GM19467 (cell line): ENCODE data around the gene AHNAK.
"Not testable (repeated sequence)": the region's sequence is repeated elsewhere in the genome, so short reads cannot be mapped to it uniquely, and the experiment has no call there.

Source experiments
- ATAC-seq: cut with Tn5 transposase; IDR thresholded peaks from one replicate; pipeline ENCODE4 v1.9.1; 2021; ENCODE audit warnings: mild to moderate bottlenecking, moderate library complexity; ENCODE audit not compliant: unreplicated experiment

Gene AHNAK

GRCh38 chr11:62552485-62553079 lies 6.0 kb upstream of the AHNAK start:
- ATAC-seq = no peak

- not testable (repeated sequence) for ATAC-seq
These were observed 3.9 kb upstream of the AHNAK start for GRCh38 chr11:62550478-62550877.

- no peak for ATAC-seq
These were observed 2.1 kb upstream of the AHNAK start for GRCh38 chr11:62548545-62549335.

DNA sequence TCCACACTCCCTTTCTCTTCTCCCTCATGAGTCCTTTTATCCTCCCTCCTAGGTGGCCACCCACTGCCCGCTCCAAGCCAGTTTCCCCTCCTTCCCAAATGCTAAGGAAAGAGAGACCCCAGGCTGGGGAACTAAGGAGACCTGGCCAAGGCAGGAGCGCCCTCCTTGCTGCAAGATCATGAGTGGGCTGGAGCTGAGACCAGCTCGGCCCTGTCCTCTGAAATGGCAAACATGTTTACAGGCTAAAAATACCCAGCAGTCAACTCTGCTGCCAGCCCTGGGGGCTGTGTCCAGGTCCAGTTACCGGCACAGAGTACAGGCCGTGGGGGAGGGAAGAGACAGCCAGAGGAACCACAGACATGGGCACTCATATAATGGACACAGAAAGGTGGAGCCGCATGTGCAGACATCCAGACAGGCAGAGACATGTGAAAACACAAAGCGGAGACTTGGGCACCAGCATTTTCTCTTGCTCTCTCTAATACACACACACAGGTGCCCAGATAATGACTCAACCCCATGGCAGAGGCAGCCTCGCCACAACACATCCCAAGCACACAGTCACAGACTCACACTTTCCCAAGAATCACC lies 1.2 kb upstream of the AHNAK start:
- no peak for ATAC-seq

DNA sequence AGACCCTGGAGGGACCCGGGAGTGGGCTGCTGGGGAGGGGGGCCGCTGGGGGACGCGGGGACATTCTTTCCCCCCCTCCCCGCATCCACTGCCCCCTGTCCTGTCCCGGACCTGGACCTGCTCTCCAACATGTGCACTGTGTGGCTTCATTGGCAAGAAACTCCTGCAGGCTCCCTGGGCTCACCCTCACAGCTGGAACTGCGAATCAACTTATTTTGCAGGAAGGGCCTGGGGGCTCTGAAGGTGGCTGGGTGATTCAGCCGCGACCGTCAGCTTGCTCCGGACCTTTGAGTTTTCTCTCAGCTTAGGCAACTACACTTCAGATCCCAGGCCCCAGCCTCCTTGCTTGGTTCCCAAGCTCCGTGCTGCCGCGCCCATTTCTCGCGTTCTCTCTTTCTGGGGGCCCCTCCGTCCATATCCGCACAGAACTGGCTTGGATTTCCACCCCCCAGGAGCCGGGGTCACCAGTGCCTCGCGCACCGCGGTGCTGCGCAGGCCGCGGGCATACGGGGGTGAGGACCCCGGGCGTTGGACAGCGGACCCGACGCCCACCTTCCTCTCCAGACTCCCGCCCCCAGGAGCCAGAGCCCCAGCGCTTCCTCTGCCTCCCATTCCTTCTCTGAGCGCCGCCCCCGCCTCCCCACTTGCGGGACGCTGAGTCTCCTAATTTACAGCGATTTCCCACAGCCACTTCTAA lies 471 bp upstream of the AHNAK start:
- ATAC-seq = no peak

- ATAC-seq = no peak
These were observed 966 bp downstream of the AHNAK start for GRCh38 chr11:62545437-62546243.

DNA sequence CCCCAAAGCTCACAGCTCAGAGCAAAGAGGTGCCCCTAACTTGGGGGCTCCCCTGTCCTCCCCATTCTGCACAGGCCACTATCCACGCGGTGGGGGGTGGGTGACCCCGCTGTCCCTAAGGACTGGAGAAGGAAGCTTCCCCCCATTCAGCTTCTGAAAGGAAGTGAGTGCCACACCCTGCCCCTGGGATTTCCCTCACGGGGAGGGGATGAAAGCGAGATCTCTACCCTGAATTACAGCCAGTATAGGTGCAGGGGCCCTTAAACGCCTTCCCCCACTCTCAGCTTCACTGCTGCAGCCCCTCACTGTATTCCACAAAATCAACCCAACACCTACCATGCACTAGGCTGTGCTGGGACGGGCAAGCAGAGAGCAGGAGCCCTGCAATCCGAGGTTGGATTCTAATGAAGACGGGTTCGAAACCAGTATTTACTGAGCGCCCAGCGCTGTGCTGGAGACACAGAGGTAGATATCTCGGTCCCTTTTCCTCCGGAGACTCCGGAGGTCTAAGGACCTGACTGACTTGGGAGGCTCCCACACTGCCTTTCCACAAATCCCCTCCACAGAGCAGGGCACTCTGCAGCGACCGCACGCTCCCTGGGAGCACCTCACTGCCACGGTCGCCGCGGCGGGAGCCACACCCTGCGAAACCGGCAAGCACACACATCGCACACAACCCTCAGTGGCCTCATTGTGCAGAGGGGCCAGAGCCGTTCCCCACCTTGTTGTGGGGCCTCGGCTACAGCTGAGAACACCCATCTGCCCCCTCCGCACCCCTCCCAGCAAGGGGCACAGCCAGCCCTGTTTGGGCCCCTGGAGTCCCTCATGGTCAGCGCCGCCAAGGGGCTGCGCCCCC lies 1.8 kb downstream of the AHNAK start:
- no peak for ATAC-seq

DNA sequence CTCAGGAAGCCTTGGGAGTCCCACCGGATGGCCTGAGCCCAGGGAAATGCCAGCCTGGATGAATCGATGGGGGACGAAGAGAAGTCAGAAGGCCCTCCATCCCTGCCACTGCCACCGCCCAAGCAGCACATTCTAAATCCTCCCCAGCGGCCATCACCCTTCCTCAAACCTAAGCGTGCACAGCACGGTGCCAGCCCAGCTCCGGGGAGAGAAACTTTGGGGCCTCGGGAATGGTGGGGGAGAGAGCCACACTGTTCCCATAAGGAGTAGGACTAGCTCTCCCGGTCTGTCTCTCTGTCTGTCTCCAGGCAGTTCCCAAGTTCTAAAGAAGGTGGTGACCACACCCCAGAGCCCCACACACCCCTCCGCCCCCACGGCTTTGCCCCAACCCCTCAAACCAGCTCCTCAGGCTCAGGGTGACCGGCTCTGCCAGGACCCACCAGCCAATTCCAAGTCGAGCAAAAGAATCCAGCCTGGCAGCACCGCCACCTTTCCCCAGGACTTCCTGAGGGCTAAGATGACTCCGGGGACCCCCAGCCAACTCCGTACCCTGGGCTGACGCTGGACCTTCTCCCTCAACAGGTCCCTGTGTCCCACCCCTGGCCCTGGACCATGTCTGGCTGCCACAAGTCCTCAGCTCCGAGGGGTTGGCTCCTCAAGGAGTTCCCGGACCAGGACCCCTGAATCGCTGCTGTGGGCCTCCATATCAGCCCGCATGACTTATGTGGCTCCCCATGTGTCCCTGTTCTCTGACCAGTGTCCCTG lies 2.7 kb downstream of the AHNAK start:
- no peak for ATAC-seq

DNA sequence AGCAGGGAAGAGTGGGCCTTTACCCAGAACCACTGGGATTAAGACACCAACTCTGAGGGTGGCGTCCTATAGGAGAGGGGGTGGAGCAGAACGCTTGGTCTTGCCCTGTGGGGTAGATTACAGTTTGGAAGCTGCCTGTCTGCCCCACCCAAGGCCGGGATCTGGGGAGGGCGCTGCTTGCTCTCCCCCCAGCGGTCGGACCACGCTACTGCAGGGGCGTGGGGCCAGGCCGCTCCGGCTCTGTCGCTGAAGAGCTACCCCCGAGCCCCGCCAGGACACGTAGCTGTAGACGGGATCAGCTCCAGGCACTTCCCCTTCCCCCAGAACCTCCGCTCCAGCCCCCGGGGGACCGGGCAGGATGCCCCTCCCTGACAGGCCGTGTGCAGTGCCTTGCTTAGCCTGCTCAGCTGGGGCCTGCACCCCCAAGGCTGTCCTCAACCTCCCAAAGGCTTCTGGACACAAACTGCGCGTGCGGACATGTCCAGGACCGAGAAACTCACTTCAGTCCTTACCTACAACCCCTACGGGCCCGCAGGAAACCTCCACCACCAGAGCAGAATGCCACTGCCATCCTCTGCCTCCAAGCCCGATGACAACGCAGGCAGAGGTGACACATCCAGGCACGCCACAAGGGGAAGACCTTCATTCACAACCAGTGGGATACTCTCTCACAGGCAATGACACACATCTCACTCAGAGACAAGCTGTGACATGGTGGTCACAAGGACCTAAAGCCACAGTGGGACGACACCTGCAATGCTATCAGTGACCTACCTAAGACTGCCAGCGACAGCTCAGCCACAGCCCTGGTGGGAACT lies 3.6 kb downstream of the AHNAK start:
- ATAC-seq = no peak

DNA sequence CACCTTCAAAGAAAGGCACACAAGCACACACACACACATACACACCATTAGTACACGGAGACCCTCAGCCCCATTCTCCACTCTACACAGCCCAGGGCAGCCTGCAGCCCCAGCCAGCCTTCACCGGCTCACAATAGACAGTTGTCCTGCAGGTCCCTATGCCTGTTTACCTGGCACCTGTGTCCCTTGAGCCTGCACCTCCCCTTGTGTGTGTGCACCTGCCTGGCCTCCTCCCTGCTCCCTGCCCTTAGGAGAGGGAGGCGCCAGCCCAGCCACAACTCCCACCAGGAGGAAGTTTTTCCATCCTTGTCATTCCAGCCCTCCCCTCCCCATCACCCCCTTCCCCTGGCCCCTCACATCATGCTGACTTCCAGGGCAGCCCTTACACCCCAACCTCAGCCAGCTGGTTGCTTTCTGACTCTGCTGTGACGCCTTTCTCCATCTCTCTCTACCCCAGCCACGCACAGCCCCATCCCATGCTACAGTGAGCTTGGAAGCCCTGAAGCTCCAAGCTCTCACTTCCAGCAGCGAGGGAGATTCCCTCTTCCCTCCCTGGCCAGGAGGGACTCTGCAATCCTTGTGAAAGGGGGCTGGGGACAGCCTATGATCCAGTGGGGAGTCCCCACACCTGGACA lies 4.4 kb downstream of the AHNAK start:
- no peak for ATAC-seq

GRCh38 chr11:62540804-62541701 lies 5.6 kb downstream of the AHNAK start:
- no peak for ATAC-seq

DNA sequence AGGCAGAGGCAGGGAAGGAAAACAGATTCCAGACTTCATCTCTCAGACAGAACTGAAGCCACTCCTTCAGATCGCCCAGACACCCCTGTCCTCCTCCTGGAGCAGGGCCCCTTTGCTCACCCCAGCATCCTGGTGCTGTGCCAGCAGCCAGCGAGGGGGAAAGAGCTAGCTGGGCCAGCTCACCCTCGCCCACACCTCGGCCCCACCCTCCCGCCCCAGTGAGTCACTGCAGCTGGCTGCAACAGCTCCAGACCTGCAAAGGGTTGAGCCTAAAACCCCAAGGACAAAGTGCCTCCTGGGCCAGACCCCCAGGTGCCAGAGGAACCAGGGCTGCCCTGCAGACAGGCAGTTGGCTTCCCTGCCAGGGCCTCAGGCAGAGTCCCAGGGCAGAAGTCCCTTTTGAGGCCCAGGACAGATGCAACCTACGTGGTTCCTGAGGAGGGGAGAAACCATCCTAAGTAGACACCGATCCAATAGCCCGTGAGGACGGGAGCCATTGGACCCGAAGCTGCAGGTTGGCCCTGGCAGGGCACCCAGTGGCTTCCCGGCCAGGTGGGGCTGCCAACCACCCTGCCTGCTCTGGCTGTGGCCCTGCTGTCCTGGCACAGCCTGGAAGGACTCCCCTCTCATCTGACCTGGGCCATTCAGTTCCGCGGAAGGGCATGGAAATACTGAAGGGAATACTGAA lies 7.2 kb downstream of the AHNAK start:
- no peak for ATAC-seq

GRCh38 chr11:62538470-62539237 lies 8.0 kb downstream of the AHNAK start:
- no peak for ATAC-seq

DNA sequence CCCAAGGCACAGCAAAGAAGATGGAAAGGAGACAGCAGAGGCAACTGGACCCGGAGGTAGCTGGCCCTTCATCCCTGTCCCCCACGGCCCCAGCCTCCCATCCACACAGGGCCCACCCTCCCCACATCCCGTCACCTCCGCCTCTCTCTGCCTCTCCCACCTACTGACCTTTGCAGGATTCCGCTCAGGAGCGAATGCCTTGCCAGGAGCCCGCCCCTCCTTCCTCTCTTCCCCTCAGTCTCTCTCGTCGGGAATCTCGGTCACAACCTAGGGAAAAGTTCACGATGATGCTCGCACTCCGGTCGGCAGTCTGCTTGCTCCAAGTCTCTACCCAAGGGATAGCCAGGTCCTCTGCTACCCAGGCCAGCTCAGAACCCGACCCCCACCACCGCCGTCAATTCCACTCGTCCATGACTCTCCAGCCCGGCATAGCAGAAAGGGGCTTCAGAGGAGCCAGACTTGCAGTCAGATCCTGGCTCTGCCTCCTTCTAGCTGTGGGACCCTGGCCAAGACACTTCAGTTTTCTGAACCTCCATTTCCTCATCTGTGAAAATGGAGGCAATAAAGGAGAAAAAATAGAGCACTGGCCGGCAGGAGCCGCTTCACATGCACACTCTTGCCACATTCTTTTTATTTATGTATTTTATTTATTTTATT lies 10.2 kb downstream of the AHNAK start:
- no peak for ATAC-seq

DNA sequence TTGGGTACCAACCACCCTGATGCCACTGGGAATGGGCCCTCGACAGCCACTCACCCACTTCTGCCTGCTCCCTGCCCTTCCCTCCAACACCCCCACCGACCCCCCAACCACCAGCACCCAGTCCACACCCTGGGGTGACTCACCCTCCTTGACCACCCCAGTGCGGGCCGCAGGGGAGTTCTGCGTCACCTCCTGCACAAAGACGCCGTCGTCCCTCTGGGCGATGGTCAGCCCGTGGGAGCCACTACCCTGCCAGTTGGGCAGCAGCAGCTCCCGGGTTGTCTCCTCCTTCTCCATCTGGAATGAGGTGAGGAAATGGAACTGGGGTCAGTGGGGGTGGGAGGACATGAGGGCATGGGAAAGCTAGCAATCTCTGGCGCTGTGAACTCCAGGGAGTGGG lies 10.8 kb downstream of the AHNAK start:
- no peak for ATAC-seq
